Stimulated activated naive B cell treated with anti-CD40 and anti-IgM and Interleukin-4, amounts not matched to agents 10 μg/mL and 1 μg/mL and 100 μg/mL, for 72 hours (primary cell): ENCODE results near the gene NELFCD.
"Not testable (repeated sequence)": the region's sequence is repeated elsewhere in the genome, so short reads cannot be mapped to it uniquely, and the experiment has no call there.

Experiments used
- ATAC-seq, 2 donors: fragments of 150-1000 bp; cut with Tn5 transposase; replicated peaks; 2 replicates each; pipeline ENCODE4 v1.10.0; 2021; ENCODE audit warnings: moderate library complexity in 1 of 2
- DNase-seq: peaks from one replicate; pipeline ENCODE4 v3.0.0; 2021
- H3K27ac Mint-ChIP-seq: one replicate; pipeline ENCODE4 v1.8.0; 2022; ENCODE audit warnings: mild to moderate bottlenecking, mixed read lengths
- H3K27me3 Mint-ChIP-seq, 2 donors: one replicate each; pipeline ENCODE4 v1.8.0; 2022; ENCODE audit warnings: mixed read lengths in 2 of 2
- H3K36me3 Mint-ChIP-seq, 2 donors: one replicate each; pipeline ENCODE4 v1.8.0; 2022; ENCODE audit warnings: mixed read lengths in 2 of 2, mild to moderate bottlenecking in 1 of 2
- H3K4me1 Mint-ChIP-seq, 2 donors: one replicate each; pipeline ENCODE4 v1.8.0; 2022; ENCODE audit warnings: mixed read lengths in 2 of 2, mild to moderate bottlenecking in 1 of 2
- H3K4me3 Mint-ChIP-seq, 2 donors: one replicate each; pipeline ENCODE4 v1.8.0; 2022; ENCODE audit warnings: mild to moderate bottlenecking in 2 of 2, mixed read lengths in 2 of 2, moderate library complexity in 1 of 2
- H3K9me3 Mint-ChIP-seq, 2 donors: one replicate each; pipeline ENCODE4 v1.8.0; 2022; ENCODE audit warnings: mixed read lengths in 2 of 2, mild to moderate bottlenecking in 1 of 2

The NELFCD gene

GRCh38 chr20:59004763-59005522 is 23.9 kb downstream of the NELFCD start:
- H3K4me1 Mint-ChIP-seq, result peaks cover 60 to 85% of the 10 kb centered on the region in 2 donors
- peaks cover 60 to 66% of the 10 kb centered on the region in 2 donors for H3K36me3 Mint-ChIP-seq
- peak overlapping the region; percentile 100 for H3K27ac Mint-ChIP-seq
- ATAC-seq, result peak; percentile 69 to 71
- peak; percentile 97 for DNase-seq
- no peaks in the 10 kb centered on the region for H3K27me3 Mint-ChIP-seq
- H3K9me3 Mint-ChIP-seq, result no peaks in the 10 kb centered on the region
- H3K4me3 Mint-ChIP-seq, result peak overlapping the region; percentile 94

- no peak for ATAC-seq
- H3K36me3 Mint-ChIP-seq, result peaks cover 56 to 61% of the 10 kb centered on the region in 2 donors
- no peaks in the 10 kb centered on the region for H3K27me3 Mint-ChIP-seq
- peak overlapping the region; percentile 100 for H3K27ac Mint-ChIP-seq
- H3K4me1 Mint-ChIP-seq, result peaks cover 62 to 84% of the 10 kb centered on the region in 2 donors
- peak overlapping the region; percentile 94 for H3K4me3 Mint-ChIP-seq
- no peaks in the 10 kb centered on the region for H3K9me3 Mint-ChIP-seq
- DNase-seq, result no peak
Measured at GRCh38 chr20:59005523-59006166, 24.6 kb downstream of the NELFCD start.

- Mint-ChIP-seq H3K4me3 (peak overlapping the region; percentile 94), H3K27me3 (no peaks in the 10 kb centered on the region), H3K27ac (peak overlapping the region; percentile 100), H3K4me1 (peaks cover 65 to 82% of the 10 kb centered on the region in 2 donors), H3K9me3 (no peaks in the 10 kb centered on the region), H3K36me3 (peaks cover 52 to 55% of the 10 kb centered on the region in 2 donors)
- ATAC-seq, result no peak
- peak; percentile 41 for DNase-seq
Measured at GRCh38 chr20:59006167-59006863, 25.3 kb downstream of the NELFCD start.

GRCh38 chr20:59006864-59007664 is 26.0 kb downstream of the NELFCD start, which contains the start of gene CTSZ:
Gene CTSZ (minus strand): TSS chr20:59007254. CDS start chr20:59007128, 126 bp downstream.
- Mint-ChIP-seq H3K27ac (peak within 1 kb of the TSS; percentile 100), H3K4me3 (peak within 1 kb of the TSS; percentile 94), H3K4me1 (peaks cover 62 to 80% of the 10 kb centered on the region in 2 donors), H3K9me3 (no peaks in the 10 kb centered on the region), H3K36me3 (peaks cover 46 to 47% of the 10 kb centered on the region in 2 donors), H3K27me3 (no peaks in the 10 kb centered on the region)
- peak; percentile 30 to 39 for ATAC-seq
- peak; percentile 71 for DNase-seq

GRCh38 chr20:59007665-59008511 is 26.8 kb downstream of the NELFCD start:
- Mint-ChIP-seq H3K4me1 (peaks cover 53 to 79% of the 10 kb centered on the region in 2 donors), H3K4me3 (peak overlapping the region; percentile 94), H3K27ac (peak overlapping the region; percentile 100), H3K9me3 (no peaks in the 10 kb centered on the region), H3K36me3 (peaks cover 38 to 43% of the 10 kb centered on the region in 2 donors), H3K27me3 (no peaks in the 10 kb centered on the region)
- peak; percentile 46 to 53 for ATAC-seq
- DNase-seq, result peak; percentile 91

- H3K27me3 Mint-ChIP-seq, result no peaks in the 10 kb centered on the region
- H3K27ac Mint-ChIP-seq, result peak overlapping the region; percentile 100
- peaks cover 33 to 39% of the 10 kb centered on the region in 2 donors for H3K36me3 Mint-ChIP-seq
- peaks cover 49 to 78% of the 10 kb centered on the region in 2 donors for H3K4me1 Mint-ChIP-seq
- no peaks in the 10 kb centered on the region for H3K9me3 Mint-ChIP-seq
- ATAC-seq (no peak), DNase-seq (no peak)
- no peak overlapping the region for H3K4me3 Mint-ChIP-seq
Measured at GRCh38 chr20:59008715-59009336, 27.8 kb downstream of the NELFCD start.

- ATAC-seq (no peak), DNase-seq (no peak)
- H3K36me3 Mint-ChIP-seq, result peaks cover 22 to 26% of the 10 kb centered on the region in 2 donors
- H3K27ac Mint-ChIP-seq, result peak overlapping the region; percentile 10
- no peak overlapping the region for H3K4me3 Mint-ChIP-seq
- H3K4me1 Mint-ChIP-seq, result peaks cover 46 to 78% of the 10 kb centered on the region in 2 donors
- no peaks in the 10 kb centered on the region for H3K9me3 Mint-ChIP-seq
- no peaks in the 10 kb centered on the region for H3K27me3 Mint-ChIP-seq
Measured at GRCh38 chr20:59010321-59010994, 29.4 kb downstream of the NELFCD start.

GRCh38 chr20:59010995-59011873 is 30.2 kb downstream of the NELFCD start:
- Mint-ChIP-seq H3K4me1 (peaks cover 49 to 79% of the 10 kb centered on the region in 2 donors), H3K4me3 (no peak overlapping the region), H3K27ac (no peak overlapping the region), H3K9me3 (no peaks in the 10 kb centered on the region), H3K27me3 (no peaks in the 10 kb centered on the region), H3K36me3 (peaks cover 15 to 18% of the 10 kb centered on the region in 2 donors)
- ATAC-seq, result no peak
- DNase-seq, result no peak

GRCh38 chr20:59011874-59012157 is 30.8 kb downstream of the NELFCD start:
- Mint-ChIP-seq H3K36me3 (peaks cover 14 to 16% of the 10 kb centered on the region in 2 donors), H3K4me1 (peaks cover 53 to 84% of the 10 kb centered on the region in 2 donors)
- H3K27ac Mint-ChIP-seq, DNase-seq, H3K27me3 Mint-ChIP-seq, H3K9me3 Mint-ChIP-seq, ATAC-seq, H3K4me3 Mint-ChIP-seq: not testable (repeated sequence)

- no peak for ATAC-seq
- H3K27ac Mint-ChIP-seq, result peak overlapping the region; percentile 43
- no peaks in the 10 kb centered on the region for H3K27me3 Mint-ChIP-seq
- no peaks in the 10 kb centered on the region for H3K9me3 Mint-ChIP-seq
- H3K4me3 Mint-ChIP-seq, result no peak overlapping the region
- no peak for DNase-seq
- H3K36me3 Mint-ChIP-seq, result peaks cover 13 to 18% of the 10 kb centered on the region in 2 donors
- H3K4me1 Mint-ChIP-seq, result peaks cover 56 to 90% of the 10 kb centered on the region in 2 donors
Measured at GRCh38 chr20:59013031-59013951, 32.2 kb downstream of the NELFCD start.
